Lung microvascular endothelial cell (primary cell): ENCODE results near the gene MCCC1. TPM values are rescaled to one million over a fixed set of nuclear protein-coding genes. Genes with fewer than 3 reads are reported as not detected.
"Not testable (repeated sequence)": the region's sequence is repeated elsewhere in the genome, so short reads cannot be mapped to it uniquely, and the experiment has no call there.

Experiments
- DNase-seq, 2 donors: peaks; one replicate each; pipeline versions ENCODE4 v3.0.0 to v3.0.0-alpha.2; 2010; ENCODE audit warnings: low read depth in 2 of 2
- total RNA-seq: library from RNA; depleted of rRNA; stranded (reverse); fragments of >200 nt; gene quantifications from 2 replicates; pipeline ENCODE4 v1.2.1, GENCODE V29; 2014

The MCCC1 gene
- total RNA-seq, 1 donor from 2014 or later, result 19.0 TPM

DNA sequence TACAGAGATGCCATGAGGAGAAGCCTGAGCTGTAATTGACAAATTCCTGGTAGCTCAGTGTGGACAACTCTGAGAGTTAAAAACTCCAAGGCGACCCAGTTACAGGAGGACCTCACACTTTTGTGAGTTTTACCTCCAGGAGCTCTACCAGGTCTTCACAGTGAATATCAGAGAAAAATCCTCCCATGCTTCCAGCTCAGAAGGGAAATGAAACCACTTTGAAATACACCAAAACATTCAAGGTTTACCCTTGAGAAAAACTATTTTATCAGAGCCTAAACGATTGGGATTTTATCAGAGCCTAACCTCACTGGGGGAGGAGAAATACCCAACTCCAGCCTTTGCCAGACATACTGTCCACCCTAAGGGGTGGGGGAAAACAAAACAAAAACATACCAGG lies 52.4 kb downstream of the MCCC1 start:
- DNase-seq, result no peak

DNA sequence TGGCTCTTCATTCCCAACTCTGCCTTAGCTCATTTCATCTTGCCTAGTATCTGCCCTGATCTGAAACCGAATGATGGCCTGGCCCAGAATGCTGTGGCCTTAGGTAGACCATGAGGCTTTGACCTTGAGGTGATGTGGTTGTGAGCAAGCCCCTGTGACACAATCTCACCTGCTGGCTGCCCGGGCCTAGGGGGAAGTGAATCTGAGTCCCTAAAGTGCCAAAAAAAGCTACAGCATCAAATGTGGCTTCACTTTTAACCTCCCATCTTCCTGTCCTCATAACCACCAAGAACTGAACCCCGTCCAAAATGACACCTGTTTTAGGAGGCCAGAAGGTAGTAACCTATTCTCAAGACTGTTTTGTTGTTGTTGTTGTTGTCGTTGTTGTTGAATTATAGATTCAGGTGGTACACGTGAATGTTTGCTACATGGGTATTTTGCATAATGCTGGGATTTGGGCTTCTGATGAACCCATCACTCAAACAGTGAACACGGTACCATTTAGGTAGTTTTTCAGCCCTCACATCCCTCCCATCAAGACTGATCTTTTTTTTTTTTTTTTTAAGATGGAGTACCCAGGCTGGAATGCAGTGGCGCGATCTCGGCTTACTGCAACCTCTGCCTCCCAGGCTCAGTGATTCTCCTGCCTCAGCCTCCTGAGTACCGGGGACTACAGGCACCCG lies 54.6 kb downstream of the MCCC1 start:
- DNase-seq, result no peak

DNA sequence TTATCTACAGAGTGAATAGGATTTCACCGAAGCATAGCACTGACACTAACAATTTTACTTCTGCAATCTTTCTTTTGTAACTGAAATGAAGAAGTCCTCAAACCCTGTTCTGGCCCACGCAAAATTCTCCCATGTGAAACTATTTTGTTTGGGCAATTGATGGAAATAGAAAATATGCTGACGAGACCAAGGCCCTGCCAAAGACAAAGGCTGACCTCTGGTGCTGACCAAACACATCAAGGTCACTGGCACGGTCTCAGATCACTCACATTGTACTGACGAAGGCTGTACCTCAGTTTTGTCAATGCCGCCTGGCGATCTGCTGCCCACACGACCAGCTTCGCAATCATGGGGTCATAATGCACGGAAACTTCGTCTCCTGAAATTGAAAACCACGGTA lies 60.5 kb downstream of the MCCC1 start:
- DNase-seq, result no peak

DNA sequence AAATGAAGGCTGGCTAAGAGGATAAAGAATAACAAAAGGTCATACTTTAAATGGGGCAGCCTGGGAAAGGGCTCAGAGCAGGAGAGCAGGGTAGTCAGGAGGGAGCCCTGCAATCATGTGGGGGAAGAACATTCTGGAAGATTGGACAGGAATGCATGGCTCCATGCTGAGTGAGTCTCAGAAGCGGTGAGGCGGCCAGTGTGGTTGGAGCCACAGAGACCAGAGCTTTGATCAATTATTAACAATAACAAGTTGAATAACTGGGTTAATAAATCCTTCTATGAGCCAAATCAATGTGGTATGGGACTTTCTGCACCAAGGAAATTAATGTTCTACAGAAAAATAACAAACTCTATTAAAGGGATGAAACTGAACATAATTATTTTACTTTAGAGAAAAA lies 61.1 kb downstream of the MCCC1 start:
- no peak for DNase-seq

DNA sequence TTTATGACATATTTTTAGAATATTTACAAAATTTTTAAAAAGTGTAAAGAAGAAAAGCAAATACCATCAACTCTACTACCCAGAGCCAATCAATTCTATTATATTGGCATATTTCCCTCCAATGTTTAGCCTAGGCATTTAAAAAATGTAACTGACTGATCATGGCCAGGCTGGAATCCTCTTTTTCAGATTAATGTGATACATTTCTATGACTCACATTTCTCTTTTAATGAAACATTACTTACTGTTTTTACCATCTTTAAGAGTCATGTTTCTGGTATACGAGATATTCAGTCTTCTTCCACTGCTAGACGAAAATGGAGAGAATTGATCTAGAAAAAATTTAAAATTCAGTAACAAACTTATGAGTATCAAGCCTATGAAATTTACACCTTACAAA lies 65.5 kb downstream of the MCCC1 start:
- no peak for DNase-seq

DNA sequence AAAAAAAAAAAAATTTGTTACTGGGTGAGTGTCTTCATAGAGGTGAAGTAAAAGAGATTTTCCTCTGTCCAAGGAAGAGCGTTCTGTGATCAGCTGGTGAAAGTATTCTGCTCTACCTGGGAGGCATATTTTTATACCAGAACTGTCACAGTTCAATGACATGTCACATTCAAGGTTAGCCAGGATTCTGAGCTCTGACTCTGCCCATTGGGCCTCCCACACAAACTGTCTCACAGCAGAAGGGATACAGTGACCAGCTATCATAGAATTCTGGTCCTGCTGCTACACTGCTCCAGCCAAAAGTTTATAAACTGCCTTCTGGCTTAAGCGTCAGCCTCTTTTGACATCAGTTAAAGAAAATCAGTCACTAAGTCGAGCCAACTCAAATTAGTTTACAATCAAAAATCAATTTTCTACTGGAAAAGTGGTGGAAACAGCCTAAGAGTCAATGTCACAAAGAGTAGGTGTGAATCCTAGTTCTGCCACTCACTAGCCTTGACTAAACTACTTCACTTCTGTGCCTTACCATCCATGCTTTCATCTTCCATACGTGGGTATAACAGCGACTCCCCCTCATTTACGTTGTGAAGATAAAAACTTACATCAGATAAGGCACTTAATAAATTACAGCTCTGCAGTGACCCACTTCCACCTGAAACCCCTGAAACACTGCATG lies 66.3 kb downstream of the MCCC1 start:
- no peak for DNase-seq

DNA sequence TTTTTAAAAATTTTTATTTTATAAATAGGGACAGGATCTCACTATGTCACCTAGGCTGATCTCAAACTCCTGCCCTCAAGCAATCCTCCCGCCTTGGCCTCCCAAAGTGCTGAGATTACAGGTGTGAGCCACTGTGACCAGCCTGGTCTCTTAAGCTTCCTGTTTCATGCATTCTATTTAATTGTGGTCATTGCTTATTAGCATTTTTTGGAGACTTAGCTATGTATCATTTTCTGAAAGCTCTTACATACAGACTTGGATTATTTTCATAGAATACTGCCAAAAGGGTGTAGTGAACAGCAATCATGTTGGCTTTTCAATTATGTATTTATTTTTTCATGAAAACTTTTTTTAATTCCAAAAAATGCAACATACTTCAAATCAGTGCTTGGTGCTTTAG lies 67.5 kb downstream of the MCCC1 start:
- DNase-seq, result no peak

DNA sequence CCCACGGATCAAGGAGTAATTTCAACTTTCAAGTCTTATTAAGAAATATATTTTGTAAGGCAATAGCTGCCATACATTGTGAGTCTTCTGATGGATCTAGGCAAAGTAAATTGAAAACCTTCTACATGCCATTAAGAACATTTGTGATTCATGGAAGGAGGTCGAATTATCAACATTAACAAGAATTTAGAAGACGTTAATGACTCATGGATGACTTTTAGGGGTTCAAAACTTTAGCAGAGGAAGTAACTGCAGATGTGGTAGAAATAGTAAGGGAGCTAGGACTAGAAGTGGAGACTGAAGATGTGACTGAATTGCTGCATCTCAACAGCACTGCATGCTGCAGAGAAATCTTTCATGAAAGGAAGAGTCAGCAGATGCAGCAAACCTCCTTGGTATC lies 70.9 kb downstream of the MCCC1 start:
- no peak for DNase-seq

DNA sequence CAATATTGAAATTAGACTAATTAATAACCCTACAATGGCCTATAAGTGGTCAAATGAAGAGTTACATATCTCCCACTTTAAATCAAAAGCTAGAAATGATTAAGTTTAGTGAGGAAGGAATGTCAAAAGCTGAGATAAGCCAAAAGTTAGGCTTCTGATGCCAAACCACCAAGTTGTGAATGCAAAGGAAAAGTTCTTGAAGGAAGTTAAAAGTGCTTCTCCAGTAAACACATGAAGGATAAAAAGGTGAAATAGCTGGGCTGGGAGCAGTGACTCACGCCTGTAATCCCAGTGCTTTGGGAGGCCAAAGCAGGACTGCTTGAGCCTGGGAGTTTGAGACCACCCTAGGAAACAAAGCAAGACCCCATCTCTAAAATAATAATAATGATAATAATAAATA lies 72.0 kb downstream of the MCCC1 start:
- no peak for DNase-seq

DNA sequence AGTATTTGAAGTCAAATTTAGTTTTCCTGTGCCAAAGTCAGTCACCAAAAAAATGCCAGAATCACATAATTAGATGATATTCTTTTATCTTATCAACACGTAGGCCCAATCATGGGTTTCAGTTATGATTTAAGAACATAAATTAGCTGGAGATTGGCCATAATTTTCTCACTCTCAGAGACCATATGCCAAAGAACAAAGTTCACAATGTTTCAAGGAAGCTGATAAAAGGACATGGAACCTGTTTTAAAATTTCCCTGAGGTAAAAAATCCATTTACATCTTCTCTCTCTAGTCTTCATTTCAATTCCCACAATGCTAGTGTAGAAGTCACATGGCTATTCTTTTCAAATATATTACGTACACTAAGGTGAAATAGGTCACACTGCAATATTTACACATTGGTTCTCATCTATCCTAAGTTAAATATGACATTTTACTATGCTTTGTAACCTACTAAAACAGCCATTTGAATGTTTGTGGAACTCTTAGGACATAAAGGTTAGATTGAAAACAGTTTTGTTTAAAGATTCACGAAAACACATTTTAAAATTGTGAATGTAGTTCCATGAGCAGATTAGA lies 76.3 kb downstream of the MCCC1 start:
- DNase-seq, result no peak

DNA sequence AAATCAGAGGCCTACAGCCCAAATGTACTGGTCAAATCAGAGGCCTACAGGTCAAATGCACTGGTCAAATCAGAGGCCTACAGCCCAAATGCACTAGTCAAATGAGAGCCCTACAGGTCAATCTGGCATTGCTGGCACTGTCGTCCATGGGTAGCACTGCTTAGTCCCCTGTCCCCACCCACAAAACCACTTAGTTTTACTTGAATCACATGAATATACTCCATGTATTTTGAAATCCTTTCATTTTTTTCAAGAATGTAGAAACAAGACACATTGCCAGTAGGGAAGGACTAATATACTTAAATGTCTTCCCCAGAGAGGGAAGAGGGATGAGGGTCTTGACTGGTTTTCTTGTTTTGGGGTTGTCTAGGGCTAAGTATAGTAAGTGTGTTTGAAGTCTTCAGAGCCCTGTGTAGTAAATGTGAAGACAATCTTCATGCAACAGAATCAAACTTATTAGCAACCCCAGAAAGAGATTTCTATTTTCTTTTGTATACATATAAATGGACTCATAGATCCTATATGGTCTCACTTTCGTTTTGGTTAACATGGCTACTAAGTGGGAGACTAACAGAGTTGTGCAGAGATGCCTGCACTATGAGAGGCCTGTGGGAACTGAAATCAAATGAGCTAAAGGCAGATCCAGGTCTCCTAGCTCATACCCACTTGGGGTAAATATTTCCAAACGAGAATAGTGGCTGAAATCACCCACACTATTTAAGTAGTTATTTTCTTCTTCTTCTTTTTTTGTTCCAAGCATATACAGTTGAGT lies 80.7 kb downstream of the MCCC1 start:
- no peak for DNase-seq

DNA sequence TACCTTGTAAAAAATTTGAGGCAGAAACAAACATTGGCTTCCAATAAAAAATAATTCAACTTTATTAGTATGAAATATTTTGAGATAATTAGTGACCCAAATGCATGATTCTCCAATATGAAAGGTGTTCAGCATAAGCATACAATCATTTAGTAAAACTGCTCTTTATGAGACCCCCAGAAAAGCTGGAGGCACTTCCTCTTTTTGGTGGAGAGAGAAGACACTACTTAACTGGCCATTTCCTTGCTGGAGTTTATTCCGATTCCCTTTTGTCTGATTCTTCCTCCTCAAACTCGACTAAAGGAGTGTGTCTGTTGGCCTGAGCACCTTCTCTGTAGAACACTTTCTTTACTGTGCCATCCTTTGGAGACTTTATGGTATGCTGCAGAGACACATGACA lies 84.1 kb downstream of the MCCC1 start:
- DNase-seq, result no peak

DNA sequence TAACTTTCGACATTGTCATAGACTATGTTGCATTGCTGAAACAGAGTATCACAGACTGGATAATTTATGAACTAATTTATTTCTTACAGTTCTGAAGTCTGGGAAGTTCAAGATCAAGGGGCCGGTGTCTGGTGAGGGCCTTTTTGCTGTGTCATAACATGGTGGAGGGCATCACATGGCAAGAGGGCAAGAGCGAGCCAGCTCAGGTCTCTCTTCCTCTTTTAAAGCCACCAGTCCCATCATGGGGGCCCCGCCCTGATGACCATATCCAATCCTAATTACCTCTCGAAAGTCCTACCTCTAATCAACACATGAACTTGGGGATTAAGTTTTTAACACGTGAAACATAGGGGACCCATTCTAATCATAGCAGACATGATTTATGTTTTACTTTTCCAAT lies 85.4 kb downstream of the MCCC1 start:
- DNase-seq, result no peak

DNA sequence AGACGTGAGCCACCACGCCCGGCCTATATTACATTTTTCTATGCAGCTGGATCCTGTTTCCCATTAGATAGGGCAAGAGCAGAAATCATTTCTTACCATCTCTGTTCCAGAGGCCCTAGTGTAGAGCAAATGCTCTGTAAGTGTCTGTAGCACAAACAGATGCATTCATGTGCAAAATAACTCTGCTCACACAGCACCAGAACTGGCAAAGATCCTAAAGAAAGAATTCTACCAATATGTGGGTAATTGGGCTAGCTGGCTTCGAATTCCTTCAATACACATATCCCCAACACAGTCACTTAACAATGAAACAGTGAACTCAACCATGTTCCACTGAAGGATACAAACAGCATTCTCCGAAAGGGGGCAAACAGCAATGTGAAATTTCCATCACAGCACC lies 86.2 kb downstream of the MCCC1 start:
- DNase-seq, result no peak

DNA sequence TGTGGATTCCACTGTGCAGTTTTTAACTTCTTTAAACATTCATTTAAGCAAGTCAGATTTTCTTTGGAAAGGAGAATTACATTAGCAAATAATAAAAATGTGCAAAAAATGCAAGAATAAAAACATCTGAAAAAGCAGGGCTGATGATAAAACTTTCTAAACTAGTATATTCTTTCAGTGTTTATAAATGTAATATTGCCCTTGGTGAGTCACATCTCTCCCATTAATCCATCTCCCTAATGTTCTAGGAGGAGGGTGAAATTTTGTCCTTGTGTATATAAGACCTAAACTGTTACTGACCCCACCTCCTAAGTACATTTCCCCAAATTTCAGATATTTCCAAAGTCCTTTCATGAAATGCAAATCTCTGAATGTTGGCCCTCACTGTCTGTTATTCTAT lies 90.5 kb downstream of the MCCC1 start:
- no peak for DNase-seq

DNA sequence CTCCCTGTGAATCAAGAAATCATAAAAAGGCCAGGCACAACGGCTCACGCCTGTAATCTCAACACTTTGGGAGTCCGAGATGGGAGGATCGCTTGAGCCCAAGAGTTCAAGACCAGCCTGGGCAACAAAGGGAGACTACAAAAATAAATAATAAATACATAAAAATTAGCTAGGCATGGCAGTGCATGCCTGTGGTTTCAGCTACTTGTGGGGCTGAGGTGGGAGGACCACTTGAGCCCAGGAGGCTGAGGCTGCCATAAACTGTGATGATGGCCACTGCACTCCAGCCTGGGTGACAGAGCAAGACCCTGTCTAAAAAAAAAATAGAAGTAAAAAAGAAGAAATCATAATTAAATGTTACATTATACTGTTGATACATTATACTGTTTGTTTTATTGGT lies 91.0 kb downstream of the MCCC1 start:
- DNase-seq, result no peak

DNA sequence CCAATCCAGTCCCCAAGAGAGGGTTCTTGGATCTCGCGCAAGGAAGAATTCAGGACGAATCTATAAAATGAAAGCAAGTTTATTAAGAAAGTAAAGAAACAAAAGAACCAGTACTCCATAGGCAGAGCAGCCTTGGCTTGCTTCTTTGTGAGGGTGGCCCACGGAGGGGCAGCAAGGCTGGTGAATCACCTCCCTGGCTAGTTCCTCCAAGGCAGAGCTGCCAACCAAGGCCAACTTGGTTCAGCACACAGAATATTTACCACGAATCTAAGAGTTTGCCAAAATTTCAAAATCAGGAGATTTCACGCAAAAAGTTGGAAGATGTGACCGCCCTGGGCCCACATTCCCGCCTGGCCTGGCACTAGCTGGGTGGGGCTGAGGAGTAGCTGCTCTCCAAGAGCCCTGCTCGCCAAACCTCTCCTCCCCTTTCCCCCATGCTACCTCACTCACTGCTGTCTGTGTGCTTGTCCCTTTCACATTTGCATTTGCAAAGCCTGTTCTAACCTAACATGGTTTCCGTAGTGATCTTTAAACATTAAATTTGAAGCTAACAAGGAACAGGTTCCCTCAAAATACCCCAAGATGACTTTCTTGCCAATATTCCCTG lies 92.8 kb downstream of the MCCC1 start:
- DNase-seq, result no peak

DNA sequence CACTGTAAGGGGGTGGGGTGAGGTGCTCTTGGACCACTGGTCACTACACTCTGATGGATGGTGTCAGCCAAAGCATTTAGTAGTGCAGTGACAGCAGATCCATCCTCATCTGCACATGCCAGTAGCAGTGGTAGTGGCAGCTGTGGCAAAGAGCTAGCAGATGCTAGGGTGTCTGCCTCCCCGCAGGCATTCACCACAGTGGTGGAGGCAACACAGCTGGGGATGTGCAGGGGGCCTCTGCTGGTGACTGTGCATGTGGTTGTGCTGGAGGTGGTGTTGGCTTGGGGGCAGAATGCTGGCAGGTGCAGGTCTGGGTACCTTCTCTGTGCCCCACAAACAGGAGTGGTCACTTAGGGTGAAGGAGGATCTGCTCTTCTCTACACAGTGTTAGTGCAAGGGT lies 99.5 kb downstream of the MCCC1 start:
- DNase-seq, result no peak

DNA sequence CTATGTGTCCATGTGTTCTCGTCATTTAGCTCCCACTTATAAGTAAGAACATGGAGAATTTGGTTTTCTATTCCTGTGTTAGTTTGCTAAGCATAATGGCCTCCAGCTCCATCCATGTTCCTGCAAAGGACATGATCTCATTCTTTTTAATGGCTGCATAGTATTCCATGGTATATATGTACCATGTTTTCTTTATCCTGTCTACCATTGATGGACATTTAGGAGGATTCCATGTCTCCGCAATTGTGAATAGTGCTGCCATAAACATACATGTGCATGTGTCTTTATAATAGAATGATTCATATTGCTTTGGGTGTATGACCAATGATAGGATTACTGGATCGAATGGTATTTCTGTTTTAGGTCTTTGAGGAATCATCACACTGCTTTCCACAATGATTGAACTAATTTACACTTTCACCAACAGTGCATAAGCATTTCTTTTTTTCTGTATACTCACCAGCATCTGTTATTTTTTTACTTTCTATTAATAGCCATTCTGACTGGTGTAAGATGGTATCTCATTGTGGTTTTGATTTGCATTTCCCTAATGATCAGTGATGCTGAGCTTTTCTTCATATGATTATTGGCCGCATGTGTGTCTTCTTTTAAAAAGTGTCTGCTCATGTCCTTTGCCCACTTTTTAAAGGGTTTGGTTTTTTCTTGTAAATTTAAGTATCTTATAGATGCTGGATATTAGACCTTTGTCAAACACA lies 105.7 kb downstream of the MCCC1 start:
- DNase-seq, result not testable (repeated sequence)

DNA sequence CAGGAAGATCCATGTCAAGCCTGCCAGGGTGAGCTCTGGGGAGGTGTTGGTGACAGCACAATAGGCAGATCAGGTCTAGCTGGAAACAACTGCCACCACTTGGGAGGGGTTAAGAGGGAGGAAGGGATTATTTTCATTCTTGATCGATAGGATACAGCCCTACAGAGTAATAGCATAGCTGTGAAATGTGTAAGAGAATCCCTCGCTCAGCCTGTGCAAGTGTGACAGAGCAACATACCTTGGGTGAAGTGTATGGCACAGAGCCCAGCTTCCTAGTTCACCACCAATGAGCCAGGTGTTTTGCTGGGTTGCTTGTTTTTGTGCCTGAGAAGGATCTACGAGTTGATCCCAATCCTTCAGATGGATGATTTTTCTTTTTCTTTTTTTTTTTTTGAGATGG lies 109.7 kb downstream of the MCCC1 start:
- no peak for DNase-seq

DNA sequence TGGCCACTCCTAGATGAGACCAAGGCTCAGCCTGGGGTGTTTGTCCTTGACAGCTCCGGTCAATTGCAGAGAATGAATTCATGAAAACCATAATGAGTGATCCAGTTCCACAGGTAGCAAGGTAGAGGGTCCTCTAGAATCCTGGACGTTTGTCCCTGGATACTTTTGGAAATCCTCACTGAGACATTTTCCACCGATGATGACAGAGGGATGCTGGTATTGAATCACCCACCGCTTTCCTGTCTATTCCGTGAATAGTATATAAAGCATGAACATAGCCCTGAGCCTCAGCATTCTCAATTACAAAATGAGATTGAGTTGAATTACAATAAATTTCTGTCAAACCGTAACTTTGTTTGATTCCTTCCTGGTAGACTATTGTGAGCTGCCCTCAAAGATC lies 113.3 kb downstream of the MCCC1 start:
- DNase-seq, result no peak
